Upper lobe of left lung (tissue), 6 donors: ENCODE results near the gene AJAP1. TPM values are rescaled to one million over a fixed set of nuclear protein-coding genes. Genes with fewer than 3 reads are reported as not detected.

Source experiments
- ATAC-seq, 2 donors: fragments of 200-7000 bp; cut with Tn5 transposase; one replicate each; pipeline ENCODE4 v1.9.1; 2022; ENCODE audit warnings: mild to moderate bottlenecking in 2 of 2, moderate library complexity in 2 of 2; ENCODE audit not compliant: low FRiP score in 2 of 2
- DNase-seq, 2 donors: peaks; one replicate each; pipeline ENCODE4 v3.0.0-alpha.2; 2019 to 2020
- H3K27ac ChIP-seq, 4 donors: fragments of 200-600 bp; sonication (generic); one replicate each; pipeline ENCODE4 v1.5.1; 2016 to 2019
- H3K27me3 ChIP-seq, 4 donors: fragments of 200-600 bp; sonication (generic); one replicate each; pipeline ENCODE4 v1.5.1; 2017 to 2019
- H3K36me3 ChIP-seq, 4 donors: fragments of 200-600 bp; sonication (generic); one replicate each; pipeline ENCODE4 v1.5.1; 2016 to 2019
- H3K4me1 ChIP-seq, 4 donors: fragments of 200-600 bp; sonication (generic); one replicate each; pipeline ENCODE4 v1.5.1; 2018 to 2019
- H3K4me3 ChIP-seq, 4 donors: fragments of 200-600 bp; sonication (generic); one replicate each; pipeline ENCODE4 v1.5.1; 2017 to 2019; ENCODE audit warnings: mild to moderate bottlenecking in 2 of 4, moderate library complexity in 1 of 4
- H3K9me3 ChIP-seq, 4 donors: fragments of 200-600 bp; sonication (generic); one replicate each; pipeline ENCODE4 v1.5.1; 2018 to 2019
- EP300 ChIP-seq, 4 donors: sonication (generic); formaldehyde crosslinking; IDR thresholded peaks; one replicate each; pipeline ENCODE4 v1.5.1; 2017; ENCODE audit warnings: antibody characterized with exemption in 4 of 4, control low read depth in 2 of 4
- POLR2A ChIP-seq, 4 donors: fragments of 450-650 bp; IDR thresholded peaks; one replicate each; pipeline ENCODE4 v1.5.1; 2016 to 2017; ENCODE audit warnings: antibody characterized with exemption in 4 of 4, mild to moderate bottlenecking in 2 of 4
- POLR2AphosphoS5 ChIP-seq, 2 donors: sonication (generic); formaldehyde crosslinking; IDR thresholded peaks; one replicate each; pipeline ENCODE4 v1.5.1; 2017; ENCODE audit warnings: antibody characterized with exemption in 2 of 2
- whole genome bisulfite sequencing, 2 donors: methylation state at CpG; one replicate each; pipeline ENCODE4 v1.1.5; 2017 to 2018; 5-methylcytosine and 5-hydroxymethylcytosine counted together
- total RNA-seq, 6 donors: library from RNA; depleted of rRNA in 4 of 6; stranded (reverse); fragments of >200 nt in 4 of 6; gene quantifications; one replicate each; pipeline versions ENCODE4 v1.1.0 to v1.2.1, GENCODE V29; 2016 to 2021
- TF ChIP-seq, protein P1 (sequence below), 6 experiments: fragments of 450-650 bp in 4 of 6; fragments of 200-600 bp in 2 of 6; sonication (generic) in 2 of 6; IDR thresholded peaks; one replicate each; pipeline ENCODE4 v1.5.1; 2016 to 2019; ENCODE audit warnings: antibody characterized with exemption in 6 of 6
- donor health status: DM: no; HTN: no; CAD: no; lungs with moderate emphysema.
- donor health status: DM: no; HTN: yes; CAD: no; lungs with severe emphysema.

Gene AJAP1
- total RNA-seq, 6 donors from 2014 or later = 0.54 to 4.6 (median 2.9) TPM

DNA sequence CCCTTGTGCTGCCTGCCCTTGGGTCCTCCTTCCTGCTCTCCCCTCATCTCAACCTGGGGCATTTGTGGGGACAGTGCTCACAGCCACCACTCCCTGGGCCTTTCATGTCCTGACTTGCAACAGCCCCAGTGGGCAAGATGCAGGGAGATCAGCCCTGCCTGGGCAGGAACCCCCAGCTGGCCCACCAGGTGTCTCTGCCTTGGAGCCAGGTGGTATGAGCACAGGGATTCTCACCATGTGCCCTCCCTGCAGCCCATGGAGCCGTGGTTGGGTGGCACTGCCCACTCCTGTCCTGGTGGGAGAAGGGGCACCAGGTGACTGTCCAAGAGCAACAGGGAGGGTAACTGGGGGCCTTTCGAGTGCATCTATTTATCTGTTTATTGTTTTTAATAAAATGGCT, 100.4 kb downstream of the AJAP1 start:
- TF ChIP-seq POLR2AphosphoS5 (IDR thresholded peaks at IDR 0.05) (no peak), EP300 (IDR thresholded peaks at IDR 0.05) (no peak), POLR2A (IDR thresholded peaks at IDR 0.05) (no peak)
- TF ChIP-seq, protein P1, sequence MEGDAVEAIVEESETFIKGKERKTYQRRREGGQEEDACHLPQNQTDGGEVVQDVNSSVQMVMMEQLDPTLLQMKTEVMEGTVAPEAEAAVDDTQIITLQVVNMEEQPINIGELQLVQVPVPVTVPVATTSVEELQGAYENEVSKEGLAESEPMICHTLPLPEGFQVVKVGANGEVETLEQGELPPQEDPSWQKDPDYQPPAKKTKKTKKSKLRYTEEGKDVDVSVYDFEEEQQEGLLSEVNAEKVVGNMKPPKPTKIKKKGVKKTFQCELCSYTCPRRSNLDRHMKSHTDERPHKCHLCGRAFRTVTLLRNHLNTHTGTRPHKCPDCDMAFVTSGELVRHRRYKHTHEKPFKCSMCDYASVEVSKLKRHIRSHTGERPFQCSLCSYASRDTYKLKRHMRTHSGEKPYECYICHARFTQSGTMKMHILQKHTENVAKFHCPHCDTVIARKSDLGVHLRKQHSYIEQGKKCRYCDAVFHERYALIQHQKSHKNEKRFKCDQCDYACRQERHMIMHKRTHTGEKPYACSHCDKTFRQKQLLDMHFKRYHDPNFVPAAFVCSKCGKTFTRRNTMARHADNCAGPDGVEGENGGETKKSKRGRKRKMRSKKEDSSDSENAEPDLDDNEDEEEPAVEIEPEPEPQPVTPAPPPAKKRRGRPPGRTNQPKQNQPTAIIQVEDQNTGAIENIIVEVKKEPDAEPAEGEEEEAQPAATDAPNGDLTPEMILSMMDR (IDR thresholded peaks at IDR 0.05) = no peak
- Histone ChIP-seq H3K9me3 (peaks cover 0 to 8% (median 1%) of the 10 kb centered on the region in 4 donors), H3K4me3 (no peak overlapping the region), H3K27ac (no peak overlapping the region), H3K27me3 (no peaks in the 10 kb centered on the region), H3K36me3 (no peaks in the 10 kb centered on the region), H3K4me1 (no peaks in the 10 kb centered on the region)
- 61 to 67% methylated on average over 2 of the region's 2 CpGs for WGBS, 2 donors
- no peak for ATAC-seq
- no peak for DNase-seq

DNA sequence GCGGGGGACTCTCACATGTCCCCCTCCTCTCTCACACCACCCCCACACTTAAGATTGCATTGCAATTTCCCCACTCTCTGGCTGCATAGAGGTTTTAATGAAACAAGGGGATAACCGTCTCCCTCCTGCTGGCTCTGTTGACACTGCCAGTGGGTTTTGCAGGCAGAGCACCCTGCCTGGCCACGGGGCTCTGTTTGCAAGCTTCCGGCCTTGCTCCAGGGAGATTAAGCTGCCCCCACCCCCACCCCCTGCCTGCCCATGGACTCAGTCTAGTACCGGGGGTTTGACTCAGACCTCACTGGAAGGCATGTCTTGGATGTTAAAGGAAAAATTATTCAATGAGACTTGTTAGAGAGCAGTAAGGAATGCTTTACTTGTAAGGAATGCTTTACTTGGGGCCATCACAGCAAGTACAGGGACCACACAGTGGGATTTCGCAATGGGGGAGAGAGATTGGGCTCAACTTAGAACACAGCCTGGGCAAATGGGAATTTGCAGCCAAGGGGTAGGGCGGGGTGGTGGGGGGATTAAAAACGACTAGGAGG, 101.0 kb downstream of the AJAP1 start:
- Histone ChIP-seq H3K4me1 (no peaks in the 10 kb centered on the region), H3K4me3 (no peak overlapping the region), H3K27me3 (no peaks in the 10 kb centered on the region), H3K27ac (no peak overlapping the region), H3K36me3 (no peaks in the 10 kb centered on the region), H3K9me3 (peaks cover 0 to 8% (median 1%) of the 10 kb centered on the region in 4 donors)
- TF ChIP-seq, protein P1 (IDR thresholded peaks at IDR 0.05) = no peak
- no peak for TF ChIP-seq POLR2A (IDR thresholded peaks at IDR 0.05)
- TF ChIP-seq POLR2AphosphoS5 (IDR thresholded peaks at IDR 0.05) = no peak
- no peak for TF ChIP-seq EP300 (IDR thresholded peaks at IDR 0.05)
- ATAC-seq = no peak
- no peak for DNase-seq
- 21 to 23% methylated on average over 6 to 8 of the region's 8 CpGs for WGBS, 2 donors

DNA sequence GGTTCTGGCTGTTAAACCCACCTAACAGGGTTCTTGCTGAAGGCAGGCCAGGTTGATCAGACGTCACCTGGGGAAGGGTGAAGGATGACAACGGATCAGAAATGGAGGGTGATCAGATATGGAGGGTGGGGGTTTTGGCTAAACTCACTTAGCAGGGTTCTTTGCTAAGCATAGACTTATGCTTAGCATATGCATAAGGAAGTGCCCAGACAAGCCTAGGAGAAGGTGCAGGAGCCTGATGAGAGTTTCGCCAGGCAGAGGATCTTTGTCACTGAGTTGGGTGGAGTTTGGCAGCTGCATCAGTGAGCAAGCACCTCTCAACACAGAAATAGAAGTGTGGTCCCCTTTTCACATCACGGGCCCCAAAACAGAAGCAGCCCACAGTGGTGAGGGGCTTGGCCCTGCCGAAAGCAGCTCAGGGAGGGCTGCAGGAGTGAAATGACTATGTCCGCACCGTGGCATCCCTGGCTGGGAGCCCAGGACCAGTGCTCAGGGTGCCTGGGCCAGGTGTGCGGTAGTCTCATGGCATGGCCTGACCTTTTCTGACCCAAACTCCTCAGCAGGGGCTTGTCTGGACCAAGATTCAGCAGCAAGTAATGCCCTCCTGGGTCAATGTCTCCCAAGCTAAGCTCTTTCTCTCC, 101.6 kb downstream of the AJAP1 start:
- WGBS, 2 donors = 73 to 76% methylated on average over 2 to 8 of the region's 8 CpGs

DNA sequence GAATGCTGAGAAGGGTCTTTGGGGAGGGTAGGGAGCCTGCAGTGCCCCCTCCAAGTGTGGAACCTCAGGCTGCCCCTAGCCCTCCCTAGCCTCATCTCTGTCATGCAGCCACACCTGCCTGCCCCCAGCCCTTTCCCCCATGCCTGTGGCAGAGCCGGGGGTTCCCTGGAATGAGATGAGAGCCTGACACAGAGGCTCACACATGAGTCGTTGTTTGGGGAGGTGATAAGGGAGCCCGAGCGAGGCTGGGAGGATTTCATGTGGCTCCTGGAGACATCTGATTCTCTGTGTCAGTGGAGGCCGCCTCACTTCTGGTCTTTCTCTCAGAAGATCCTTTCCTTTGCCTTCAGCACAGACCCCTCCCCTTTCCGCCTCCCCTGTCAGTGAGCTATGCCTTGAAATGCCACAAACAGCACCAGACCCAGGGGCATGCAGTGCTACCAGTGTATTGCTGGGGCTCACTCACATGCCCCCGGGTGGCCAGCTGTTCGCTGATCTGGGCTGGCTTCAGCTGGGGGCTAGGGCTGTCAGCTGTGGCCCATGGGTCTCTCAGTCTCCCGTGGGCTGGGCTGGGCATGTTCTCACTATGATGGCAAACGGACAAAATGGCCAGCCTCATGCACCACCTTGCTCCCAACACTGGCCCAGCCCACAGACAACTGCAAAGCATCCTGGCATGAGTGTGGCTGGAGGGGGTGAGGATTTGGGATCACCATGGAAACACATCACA, 102.6 kb downstream of the AJAP1 start:
- DNase-seq (peak in 1 of 2 donors; percentile 34), ATAC-seq (no peak)
- H3K27me3 ChIP-seq = no peaks in the 10 kb centered on the region
- no peaks in the 10 kb centered on the region for H3K4me1 ChIP-seq
- no peak for TF ChIP-seq EP300 (IDR thresholded peaks at IDR 0.05)
- TF ChIP-seq POLR2AphosphoS5 (IDR thresholded peaks at IDR 0.05) = no peak
- TF ChIP-seq POLR2A (IDR thresholded peaks at IDR 0.05) = no peak
- TF ChIP-seq, protein P1 (IDR thresholded peaks at IDR 0.05) = no peak
- 62 to 71% methylated on average over 3 to 10 of the region's 10 CpGs for WGBS, 2 donors
- H3K36me3 ChIP-seq = no peaks in the 10 kb centered on the region
- no peak overlapping the region for H3K4me3 ChIP-seq
- H3K27ac ChIP-seq = no peak overlapping the region
- peaks cover 0 to 8% (median 1%) of the 10 kb centered on the region in 4 donors for H3K9me3 ChIP-seq

More for the DNA sequence above, 101.6 kb downstream of the AJAP1 start:
- ATAC-seq = no peak
- H3K27ac ChIP-seq = no peak overlapping the region
- H3K4me3 ChIP-seq = no peak overlapping the region
- TF ChIP-seq EP300 (IDR thresholded peaks at IDR 0.05) (no peak), POLR2AphosphoS5 (IDR thresholded peaks at IDR 0.05) (no peak), POLR2A (IDR thresholded peaks at IDR 0.05) (no peak)
- TF ChIP-seq, protein P1 (IDR thresholded peaks at IDR 0.05) = no peak
- peaks cover 0 to 8% (median 1%) of the 10 kb centered on the region in 4 donors for H3K9me3 ChIP-seq
- H3K36me3 ChIP-seq = no peaks in the 10 kb centered on the region
- no peak for DNase-seq
- H3K27me3 ChIP-seq = no peaks in the 10 kb centered on the region
- no peaks in the 10 kb centered on the region for H3K4me1 ChIP-seq
